ENCODE data around the gene ANKRD52. TPM values are rescaled to one million over a fixed set of nuclear protein-coding genes. Genes with fewer than 3 reads are reported as not detected.

Gene ANKRD52
- total RNA-seq (10 to 100 TPM; 21.3 to 86.8 (median 28.5) TPM), polyA plus RNA-seq (10 to 100 TPM in 2 of 3 donors, 1 to 10 TPM in 1; 8.4 to 54.0 (median 28.8) TPM)
- long read RNA-seq, donor 1, full-length matches to known transcripts = 4 of 15 reads
- long read RNA-seq, donor 1, partial matches to known transcripts = 0 of 15 reads
- long read RNA-seq, donor 1, other reads (novel, unspliced or antisense) = 11 of 15 reads
- long read RNA-seq, donor 2, full-length matches to known transcripts = 6 of 6 reads
- long read RNA-seq, donor 2, partial matches to known transcripts = 0 of 6 reads
- long read RNA-seq, donor 2, other reads (novel, unspliced or antisense) = 0 of 6 reads
- long read RNA-seq, donor 3, full-length matches to known transcripts = 3 of 10 reads
- long read RNA-seq, donor 3, partial matches to known transcripts = 7 of 10 reads
- long read RNA-seq, donor 3, other reads (novel, unspliced or antisense) = 0 of 10 reads
- long read RNA-seq, donor 4, partial matches to known transcripts = 0 of 2 reads
- long read RNA-seq, donor 4, other reads (novel, unspliced or antisense) = 2 of 2 reads
- long read RNA-seq, donor 5, partial matches to known transcripts = 4 of 4 reads
- long read RNA-seq, donor 5, other reads (novel, unspliced or antisense) = 0 of 4 reads
- long read RNA-seq, donor 6, partial matches to known transcripts = 0 of 4 reads
- long read RNA-seq, donor 6, other reads (novel, unspliced or antisense) = 4 of 4 reads
- long read RNA-seq, donor 7, full-length matches to known transcripts = 1 of 1 reads
- long read RNA-seq, donor 7, partial matches to known transcripts = 0 of 1 reads
- long read RNA-seq, donor 7, other reads (novel, unspliced or antisense) = 0 of 1 reads
- long read RNA-seq, donor 8, full-length matches to known transcripts = 3 of 43 reads
- long read RNA-seq, donor 8, partial matches to known transcripts = 35 of 43 reads
- long read RNA-seq, donor 8, other reads (novel, unspliced or antisense) = 5 of 43 reads
- long read RNA-seq, donor 9 = 0 reads
- long read RNA-seq, donor 10 = 0 reads

- peak in 1 of 2 donors; percentile 16 for TF ChIP-seq POLR2A (IDR thresholded peaks at IDR 0.05)
- peak in 5 of 6 experiments; percentile 34 to 92 (median 86) for TF ChIP-seq CTCF (IDR thresholded peaks at IDR 0.05)
- intact Hi-C loops (cut with DNase I) = loop anchor here in 1 of 2 donors (5.0 kb wide), 1 partner anchor 36 kb away; the partner anchor contains the start of genes NABP2 and RNF41
- H3K27ac ChIP-seq = peak within 1 kb of the TSS; percentile 64 to 95 (median 91)
- 0 to 1% (median 0%) methylated on average over 6 to 76 of the region's 78 CpGs for WGBS, 4 donors
- no peaks in the 10 kb centered on the region for H3K9me3 ChIP-seq (replicated peaks in 1 of 3)
- peak; percentile 70 to 82 (median 74) for DNase-seq
- H3K36me3 ChIP-seq (replicated peaks in 1 of 2) = peaks cover 0 to 33% of the 10 kb centered on the region in 2 donors
- no peaks in the 10 kb centered on the region for H3K27me3 ChIP-seq
- peaks cover 19 to 30% of the 10 kb centered on the region in 2 donors for H3K4me1 ChIP-seq (replicated peaks in 1 of 2)
- H3K4me3 ChIP-seq = peak within 1 kb of the TSS; percentile 3 to 90 (median 74)
Measured at GRCh38 chr12:56258068-56258819, at the start of gene ANKRD52. ANKRD52 (minus strand) TSS chr12:56258384; CDS start chr12:56258269, 115 bp downstream.

DNA sequence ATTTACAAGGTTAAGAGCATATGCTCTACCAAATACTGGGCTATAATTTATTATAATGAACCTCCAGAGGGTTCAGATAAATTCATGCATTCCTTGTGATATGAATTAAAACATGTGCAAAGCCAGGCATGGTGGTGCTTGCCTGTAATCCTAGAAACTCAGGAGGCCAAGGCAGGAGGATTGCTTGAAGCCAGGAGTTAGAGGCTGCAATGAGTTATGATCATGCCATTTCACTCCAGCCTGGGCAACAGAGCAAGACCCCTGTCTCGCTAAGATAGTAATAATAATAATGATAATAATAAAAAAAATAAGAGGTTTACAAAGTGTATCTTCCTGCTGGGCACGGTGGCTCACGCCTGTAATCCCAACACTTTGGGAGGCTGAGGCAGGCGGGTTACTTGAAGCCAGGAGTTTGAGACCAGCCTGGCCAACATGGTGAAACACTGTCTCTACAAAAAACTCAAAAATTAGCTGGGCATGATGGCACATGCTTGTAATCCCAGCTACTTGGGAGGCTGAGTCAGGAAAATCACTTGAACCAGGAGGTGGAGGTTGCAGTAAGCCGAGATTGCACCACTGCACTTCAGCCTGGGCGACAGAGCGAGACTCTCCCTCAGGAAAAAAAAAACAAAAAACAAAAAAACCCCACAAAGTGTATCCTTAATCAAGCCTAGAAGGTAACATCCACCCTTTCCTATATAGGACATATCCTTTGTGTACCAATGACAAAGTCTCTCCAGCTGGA is 49.2 kb upstream of the ANKRD52 start:
- peaks cover 0 to 8% of the 10 kb centered on the region in 2 donors for H3K4me1 ChIP-seq (replicated peaks in 1 of 2)
- H3K27ac ChIP-seq = no peak overlapping the region
- H3K4me3 ChIP-seq = no peak overlapping the region
- H3K36me3 ChIP-seq (replicated peaks in 1 of 2) = peaks cover 0 to 50% of the 10 kb centered on the region in 2 donors
- DNase-seq = no peak
- no peaks in the 10 kb centered on the region for H3K27me3 ChIP-seq
- TF ChIP-seq CTCF (IDR thresholded peaks at IDR 0.05) = no peak
- no peak for TF ChIP-seq POLR2A (IDR thresholded peaks at IDR 0.05)
- intact Hi-C loops (cut with DNase I) = no loop called here
- WGBS, 4 donors = 95 to 97% (median 96%) methylated on average over 7 of the region's 7 CpGs
- no peaks in the 10 kb centered on the region for H3K9me3 ChIP-seq (replicated peaks in 1 of 3)

DNA sequence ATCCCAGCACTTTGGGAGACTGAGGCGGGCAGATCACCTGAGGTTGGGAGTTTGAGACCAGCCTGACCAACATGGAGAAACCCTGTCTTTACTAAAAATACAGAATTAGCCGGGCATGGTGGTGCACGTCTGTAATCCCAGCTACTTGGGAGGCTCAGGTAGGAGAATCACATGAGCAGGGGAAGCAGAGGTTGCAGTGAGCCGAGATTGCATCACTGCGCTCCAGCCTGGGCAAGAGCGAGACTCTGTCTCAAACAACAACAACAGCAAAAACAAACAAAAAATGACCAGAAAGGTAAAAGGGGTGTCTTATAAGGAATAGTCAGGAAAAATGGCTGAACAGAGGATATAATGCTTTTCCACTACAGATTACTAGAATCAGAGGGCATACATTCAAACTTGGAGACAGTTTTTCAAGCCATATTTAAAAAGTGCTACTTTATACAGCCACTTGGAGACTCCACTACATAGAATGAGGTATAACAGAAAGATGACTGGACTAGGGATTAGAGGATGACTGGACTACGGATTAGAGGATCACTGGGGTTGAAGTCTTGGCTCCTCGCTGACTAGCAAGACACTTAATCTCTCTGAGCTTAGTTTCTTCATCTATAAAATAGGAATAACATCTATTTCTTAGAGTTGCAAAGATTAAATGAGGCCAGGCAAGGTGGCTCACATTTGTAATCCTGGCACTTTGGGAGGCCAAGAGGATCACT is 46.8 kb upstream of the ANKRD52 start:
- Histone ChIP-seq H3K9me3 (replicated peaks in 1 of 3) (no peaks in the 10 kb centered on the region), H3K36me3 (replicated peaks in 1 of 2) (peaks cover 0 to 31% of the 10 kb centered on the region in 2 donors), H3K27me3 (no peaks in the 10 kb centered on the region), H3K27ac (no peak overlapping the region), H3K4me3 (no peak overlapping the region), H3K4me1 (replicated peaks in 1 of 2) (peaks cover 16 to 27% of the 10 kb centered on the region in 2 donors)
- intact Hi-C loops (cut with DNase I) = no loop called here
- TF ChIP-seq POLR2A (IDR thresholded peaks at IDR 0.05) = no peak
- TF ChIP-seq CTCF (IDR thresholded peaks at IDR 0.05) = no peak
- DNase-seq = no peak
- 92 to 93% (median 93%) methylated on average over 8 of the region's 8 CpGs for WGBS, 4 donors
